GM04503 (cell line): ENCODE measurements around the gene SNTG2.

Experiments
- DNase-seq: peaks from one replicate; pipeline ENCODE4 v3.0.0-alpha.2; 2012; ENCODE audit warnings: low read depth

The SNTG2 gene

DNA sequence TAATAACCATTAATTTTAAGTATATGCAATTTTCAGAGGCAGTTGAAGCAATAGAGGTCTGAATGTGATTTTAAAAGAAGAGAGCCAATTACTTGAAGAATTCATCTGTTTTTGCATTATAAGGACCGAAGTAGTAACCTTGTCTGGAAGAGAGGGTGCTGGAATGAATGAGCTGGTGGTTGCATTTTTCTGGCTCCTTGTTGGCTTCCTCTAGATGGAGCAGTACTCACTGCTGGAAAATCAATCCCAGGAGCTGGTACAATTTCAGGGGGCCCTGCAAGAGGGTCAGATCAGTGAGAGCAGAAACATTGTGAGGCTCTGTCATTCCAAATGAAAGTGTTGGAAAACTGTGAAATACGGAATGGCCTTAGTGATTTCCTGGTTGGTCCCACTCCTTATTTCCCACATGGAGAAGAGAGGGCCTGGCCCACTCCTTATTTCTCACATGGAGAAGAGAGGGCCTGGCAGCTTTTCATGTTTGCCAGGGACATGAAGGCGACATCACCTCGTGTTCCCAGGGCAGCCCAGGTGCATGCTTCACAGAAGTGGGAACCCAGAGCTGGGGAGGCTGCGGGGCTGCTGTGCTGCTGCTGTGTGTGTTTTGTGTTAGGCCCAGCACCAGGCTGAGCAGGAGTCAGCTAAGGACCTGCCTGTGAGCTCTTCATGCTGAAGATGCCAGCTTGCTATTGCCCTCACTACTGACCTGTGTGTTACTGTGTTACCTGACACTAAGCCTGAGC is 197.4 kb downstream of the SNTG2 start:
- DNase-seq: no peak

DNA sequence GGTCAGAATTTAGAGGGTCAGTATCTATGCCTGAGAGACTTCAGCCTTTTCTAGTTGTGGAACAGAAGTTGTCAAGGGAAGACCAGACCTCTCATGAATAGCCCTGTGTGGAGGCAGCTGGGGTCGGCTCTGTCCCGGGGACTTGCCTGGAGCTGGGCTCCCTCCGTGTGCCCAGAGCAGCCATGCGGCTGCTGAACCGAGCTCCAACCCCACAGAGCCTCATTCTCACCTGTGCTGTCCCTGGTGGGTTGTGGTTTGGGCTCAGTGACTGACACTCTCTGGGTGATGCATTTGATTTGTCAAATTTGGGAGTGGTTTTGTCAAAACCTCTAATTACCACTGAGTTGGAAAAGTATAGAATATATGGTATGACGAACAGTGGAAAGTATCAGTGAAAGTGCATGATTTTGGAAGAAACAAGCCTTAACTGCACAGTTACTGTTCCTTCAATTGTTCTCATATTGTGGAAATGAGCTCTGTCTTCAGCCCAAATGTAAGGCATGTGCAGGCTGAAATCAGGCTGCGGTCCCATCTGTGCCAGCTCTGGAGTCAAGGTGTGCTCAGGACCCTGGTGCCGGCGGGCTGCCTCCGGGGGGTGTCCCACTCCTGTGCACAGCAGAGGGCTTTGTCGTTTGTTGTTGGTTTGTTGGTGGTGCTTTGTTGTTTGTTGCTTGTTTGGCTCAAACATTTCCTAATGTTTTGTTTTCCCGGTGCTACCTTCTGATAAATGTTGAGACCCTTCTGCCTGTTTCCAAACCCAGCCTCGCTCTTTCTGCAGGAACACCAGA is 200.3 kb downstream of the SNTG2 start:
- DNase-seq: no peak

DNA sequence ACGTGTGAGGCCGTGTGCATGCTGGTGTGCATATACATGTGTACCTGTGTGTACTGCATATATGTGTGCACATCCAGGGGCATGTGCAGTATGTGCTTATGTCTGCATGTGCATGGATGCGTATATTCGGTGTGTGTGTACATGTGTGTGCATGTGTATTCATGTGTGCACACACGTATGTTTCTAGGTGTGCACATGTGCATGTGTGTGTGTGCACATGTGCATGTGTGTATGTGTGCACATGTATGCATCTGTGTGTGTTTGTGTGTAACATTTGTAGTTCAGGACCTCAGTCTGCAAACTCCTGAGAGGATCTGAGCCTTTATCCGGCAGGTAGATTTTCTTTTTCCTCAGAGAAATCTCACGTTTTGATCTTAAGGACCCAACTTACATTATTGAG is 201.7 kb downstream of the SNTG2 start:
- DNase-seq: no peak

DNA sequence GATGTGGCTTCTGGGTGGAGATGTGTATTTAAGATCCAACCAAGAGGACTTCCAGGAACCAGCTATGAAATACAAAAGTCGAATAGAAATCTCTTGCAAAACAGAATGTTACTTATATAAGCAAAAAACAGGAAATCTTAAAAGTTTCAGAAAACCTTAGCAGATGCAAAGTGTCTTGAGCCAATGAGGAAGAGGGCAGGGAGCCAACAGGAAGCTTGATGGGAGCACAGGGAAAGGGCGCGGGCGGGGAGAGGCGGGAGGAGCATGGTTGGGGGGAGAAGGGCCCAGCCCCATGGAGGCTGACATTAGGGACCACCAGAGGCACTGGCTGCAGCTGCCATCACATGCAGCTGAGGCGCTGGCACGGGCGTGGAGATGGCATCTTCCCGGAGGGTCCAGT is 203.3 kb downstream of the SNTG2 start:
- DNase-seq: no peak

DNA sequence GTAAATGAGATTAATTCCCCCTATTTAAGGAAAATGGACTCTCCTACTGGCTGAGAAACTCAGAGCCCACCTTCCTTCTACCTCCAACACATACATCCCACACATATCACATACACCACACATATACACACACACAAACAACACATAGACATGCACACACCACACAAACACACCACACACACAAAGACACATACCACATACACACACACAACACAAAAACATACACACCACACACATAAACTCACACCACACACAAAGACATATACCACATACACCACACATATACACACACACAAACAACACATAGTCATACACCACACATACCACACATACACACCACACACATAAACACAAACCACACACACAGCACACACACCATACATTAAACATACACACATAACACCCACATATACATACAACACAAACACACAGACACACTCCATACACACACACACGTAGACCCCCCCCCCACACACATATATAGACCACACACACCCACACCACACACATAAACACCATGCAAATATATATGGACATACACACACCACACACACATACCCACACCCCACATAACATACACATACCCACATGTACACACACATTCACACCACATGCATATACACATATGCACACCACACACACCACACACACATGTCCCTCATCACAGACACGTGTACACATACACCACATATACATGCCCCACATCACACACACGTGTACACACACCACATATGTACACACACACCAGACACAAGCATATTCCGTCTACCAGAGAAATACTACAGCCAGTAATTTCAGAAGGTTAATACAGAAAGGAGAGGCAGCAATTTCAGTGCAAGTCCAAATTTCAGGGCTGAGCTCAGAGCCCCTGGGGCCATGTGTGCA is 204.3 kb downstream of the SNTG2 start:
- no peak for DNase-seq

DNA sequence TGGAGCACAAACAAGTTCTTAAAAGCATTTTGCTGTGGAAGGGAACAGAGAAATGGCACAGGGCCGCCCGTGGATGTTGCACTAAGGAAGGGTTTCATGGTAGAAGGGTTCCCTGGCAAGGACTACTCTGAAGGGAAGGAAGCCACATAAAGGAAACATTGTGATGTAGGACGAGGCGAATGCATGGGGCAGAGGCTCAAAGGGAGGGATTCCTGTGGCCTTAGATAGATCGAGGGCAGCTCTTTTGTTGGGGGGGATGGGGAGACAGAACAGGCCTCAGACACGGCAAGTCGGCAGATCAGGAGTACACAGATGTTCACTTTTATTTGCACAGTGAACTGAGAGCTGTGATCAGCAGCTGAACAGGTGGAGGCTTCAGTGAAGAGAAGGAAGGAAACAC is 205.4 kb downstream of the SNTG2 start:
- no peak for DNase-seq

DNA sequence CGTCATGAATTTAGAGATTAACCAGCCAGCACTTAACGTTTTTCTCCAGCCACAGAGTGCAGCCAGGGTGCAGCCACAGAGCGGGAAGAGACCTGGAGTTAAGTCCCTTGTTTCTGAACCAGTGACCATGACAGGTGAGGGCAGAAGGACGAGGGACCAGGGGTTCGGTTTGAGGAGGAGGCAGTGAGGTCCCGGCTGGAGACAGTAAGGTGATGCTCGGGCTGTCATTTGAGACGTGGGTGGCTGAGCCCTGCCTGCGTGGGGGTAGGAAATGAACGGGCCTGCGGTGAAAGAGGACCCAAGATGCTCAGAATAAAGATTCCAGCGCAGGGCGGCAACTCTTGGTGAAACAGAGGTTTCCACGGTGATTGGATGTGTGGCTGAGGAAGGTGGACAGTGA is 205.9 kb downstream of the SNTG2 start:
- no peak for DNase-seq

GRCh38 chr2:1157107-1157506 is 206.5 kb downstream of the SNTG2 start:
- no peak for DNase-seq

DNA sequence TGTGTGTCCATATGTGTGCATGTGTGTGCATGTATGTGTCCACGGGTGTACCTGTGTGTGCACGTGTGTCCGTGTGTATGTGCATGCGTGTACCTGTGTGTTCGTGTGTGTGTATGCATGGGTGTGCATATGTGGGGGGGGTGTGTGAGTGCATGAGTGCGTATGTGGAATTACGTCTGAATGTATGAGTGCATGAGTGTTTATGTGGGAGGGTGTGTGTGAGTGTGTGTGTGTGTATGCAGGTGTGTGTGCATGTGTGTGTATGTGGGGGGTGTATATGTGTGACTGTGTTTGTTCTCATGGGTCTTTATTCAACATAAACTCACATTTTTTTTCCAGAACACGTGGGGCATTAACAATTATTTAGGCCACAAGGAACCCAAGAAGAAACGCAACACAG is 208.4 kb downstream of the SNTG2 start:
- no peak for DNase-seq

- no peak for DNase-seq
Observed at GRCh38 chr2:1162246-1162645, 211.6 kb downstream of the SNTG2 start.

DNA sequence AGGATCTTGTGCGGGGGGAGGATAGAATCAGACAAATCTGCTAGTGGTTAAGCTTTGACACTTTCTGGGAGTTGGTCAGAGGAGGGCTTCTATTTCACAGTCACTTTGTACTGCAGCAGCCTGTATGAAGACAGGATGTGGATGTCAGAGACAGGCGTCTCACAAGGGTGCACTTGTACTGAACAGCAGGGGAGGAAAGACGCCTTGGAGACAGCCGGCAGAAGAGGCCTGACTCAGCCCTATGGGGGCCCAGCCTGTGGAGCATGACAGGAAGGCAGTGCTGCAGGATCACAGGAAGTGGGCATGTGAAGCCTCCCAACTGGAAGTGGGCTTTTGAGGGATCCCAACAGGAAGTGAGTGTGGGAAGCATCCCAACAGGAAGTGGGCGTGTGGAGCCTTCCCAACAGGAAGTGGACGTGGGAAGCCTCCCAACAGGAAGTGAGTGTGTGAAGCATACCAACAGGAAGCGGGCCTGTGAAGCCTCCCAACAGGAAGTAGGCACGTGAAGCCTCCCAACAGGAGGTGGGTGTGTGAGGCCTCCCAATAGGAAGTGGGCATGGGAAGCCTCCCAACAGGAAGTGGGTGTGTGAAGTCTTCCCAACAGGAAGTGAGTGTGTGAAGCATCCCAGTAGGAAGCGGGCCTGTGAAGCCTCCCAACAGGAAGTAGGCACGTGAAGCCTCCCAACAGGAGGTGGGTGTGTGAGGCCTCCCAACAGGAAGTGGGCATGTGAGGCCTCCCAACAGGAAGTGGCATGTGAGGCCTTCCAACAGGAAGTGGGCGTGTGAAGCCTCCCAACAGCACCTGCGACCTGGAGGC is 212.3 kb downstream of the SNTG2 start:
- no peak for DNase-seq

GRCh38 chr2:1166976-1167375 is 216.3 kb downstream of the SNTG2 start:
- DNase-seq: no peak

DNA sequence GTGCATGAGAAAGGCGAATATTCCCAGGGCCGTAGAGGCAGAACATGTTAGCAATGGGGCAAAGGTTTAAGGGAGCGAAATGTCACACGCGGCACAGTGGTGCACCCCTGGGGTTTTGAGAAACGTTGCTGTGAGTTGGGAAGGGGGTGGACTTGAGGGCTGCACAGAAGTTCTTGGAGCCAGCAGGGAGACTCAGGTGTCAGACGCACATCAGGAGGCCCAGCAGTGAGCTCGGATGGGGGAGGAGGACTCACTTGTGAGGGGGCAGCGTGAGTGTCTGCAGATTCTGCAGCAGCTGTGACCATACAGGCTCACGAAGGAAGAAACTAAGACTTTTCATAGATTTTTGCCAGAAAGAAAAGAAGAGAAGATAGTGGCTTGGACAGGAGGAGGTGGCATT is 218.2 kb downstream of the SNTG2 start:
- DNase-seq: no peak

- DNase-seq: no peak
Observed at GRCh38 chr2:1169291-1169949, 218.8 kb downstream of the SNTG2 start.

GRCh38 chr2:1170241-1170640 is 219.6 kb downstream of the SNTG2 start:
- no peak for DNase-seq

GRCh38 chr2:1170711-1171110 is 220.1 kb downstream of the SNTG2 start:
- no peak for DNase-seq

DNA sequence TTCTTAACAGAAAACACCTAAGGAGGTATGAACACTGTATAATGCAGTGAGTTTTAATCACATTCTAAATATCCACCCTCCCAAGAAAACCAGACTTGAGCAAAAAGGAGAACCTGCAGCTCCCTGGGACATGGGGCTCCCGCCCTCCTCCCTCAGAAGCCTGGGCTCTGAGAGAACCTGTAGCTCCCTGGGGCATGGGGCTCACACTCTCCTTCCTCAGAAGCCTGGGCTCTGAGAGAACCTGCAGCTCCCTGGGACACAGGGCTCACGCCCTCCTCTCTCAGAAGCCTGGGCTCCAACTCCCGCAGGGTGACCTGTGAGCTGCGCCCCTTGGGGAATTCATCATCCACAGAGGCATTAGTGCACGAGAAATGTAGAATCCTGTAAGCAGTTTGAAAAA is 222.9 kb downstream of the SNTG2 start:
- no peak for DNase-seq

DNA sequence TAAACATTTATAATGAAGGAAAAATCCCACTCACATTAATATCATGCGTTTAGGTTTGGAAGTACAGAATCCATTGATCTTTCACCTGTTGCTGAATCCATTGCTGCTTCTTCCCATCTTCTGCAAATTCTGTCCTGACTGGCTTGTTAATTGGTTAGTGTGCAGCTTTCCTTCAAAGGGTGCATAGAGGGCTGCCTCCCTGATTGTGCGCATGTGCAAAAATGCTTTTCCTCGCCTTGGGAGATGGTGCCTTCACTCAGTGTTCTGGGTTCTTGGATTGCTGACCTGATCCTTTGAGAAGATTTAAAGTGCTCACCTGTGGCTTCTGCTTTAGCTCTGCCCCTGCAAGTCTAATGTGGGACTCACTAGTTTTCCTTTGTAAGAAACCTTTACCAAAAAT is 231.2 kb downstream of the SNTG2 start:
- no peak for DNase-seq

GRCh38 chr2:1183300-1183699 is 232.7 kb downstream of the SNTG2 start:
- no peak for DNase-seq

- no peak for DNase-seq
Observed at GRCh38 chr2:1186421-1186820, 235.8 kb downstream of the SNTG2 start.

- DNase-seq: no peak
Observed at GRCh38 chr2:1187189-1187588, 236.5 kb downstream of the SNTG2 start.
